Panc1 (cell line): ENCODE results near the gene PLCB4.

Source experiments
- CTCF ChIP-seq: fragments of 450-650 bp; IDR thresholded peaks from 2 replicates; pipeline ENCODE4 v1.5.1; 2017; ENCODE audit warnings: mild to moderate bottlenecking
- TCF7L2 ChIP-seq: IDR thresholded peaks from 2 replicates; pipeline ENCODE4 v1.6.1; 2011; ENCODE audit warnings: mild to moderate bottlenecking, low read depth, low read length, inconsistent platforms

DNA sequence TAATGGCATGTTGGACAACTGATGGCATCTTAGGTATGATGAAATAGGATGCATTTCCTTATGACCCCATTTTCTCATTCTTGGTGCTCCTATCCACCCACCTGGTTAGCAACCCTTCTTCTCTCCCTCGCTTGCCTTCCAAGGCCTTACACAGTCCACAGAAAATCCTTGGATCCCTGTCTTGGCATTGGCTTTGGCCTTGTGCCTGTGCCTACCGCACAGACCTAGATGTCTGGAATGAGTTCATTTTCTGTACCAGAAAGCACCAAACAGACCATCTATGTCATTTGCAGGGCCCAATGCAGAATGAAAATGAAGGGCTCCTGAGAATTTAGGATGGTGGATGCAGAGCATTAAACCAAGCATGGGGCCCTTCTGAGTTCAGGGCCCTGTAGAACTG is 346.5 kb downstream of the PLCB4 start:
- no peak for TF ChIP-seq TCF7L2
- no peak for TF ChIP-seq CTCF
